GM12892 (cell line): ENCODE measurements around the gene GNAL.

ENCODE experiments used
- POLR2A ChIP-seq: IDR thresholded peaks from 2 replicates; pipeline ENCODE4 v1.6.1; 2011; ENCODE audit warnings: low read depth, low read length, control low read depth
- POLR2AphosphoS5 ChIP-seq: IDR thresholded peaks from 2 replicates; pipeline ENCODE4 v1.6.1; 2011; ENCODE audit warnings: low read depth, low read length, control low read depth

- TF ChIP-seq POLR2AphosphoS5 (no peak), POLR2A (no peak)
These were observed 30.6 kb downstream of the GNAL start for GRCh38 chr18:11719621-11720020.
